GM19395 (cell line): ENCODE results near the gene MCM8.
A peak's percentile ranks its signal among the peaks of the same experiment; 100 is the strongest.

Source experiments
- ATAC-seq: cut with Tn5 transposase; IDR thresholded peaks from one replicate; pipeline ENCODE4 v1.9.1; 2021; ENCODE audit warnings: mild to moderate bottlenecking, moderate library complexity; ENCODE audit not compliant: unreplicated experiment

MCM8 gene

GRCh38 chr20:5950271-5951031 lies at the start of gene MCM8, which contains the start of gene TRMT6:
Gene MCM8 (plus strand): TSS chr20:5950652. CDS start chr20:5952016, 1,364 bp downstream.
Gene TRMT6 (minus strand): TSS chr20:5950533. CDS start chr20:5950405, 128 bp downstream.
- peak; percentile 98 for ATAC-seq

DNA sequence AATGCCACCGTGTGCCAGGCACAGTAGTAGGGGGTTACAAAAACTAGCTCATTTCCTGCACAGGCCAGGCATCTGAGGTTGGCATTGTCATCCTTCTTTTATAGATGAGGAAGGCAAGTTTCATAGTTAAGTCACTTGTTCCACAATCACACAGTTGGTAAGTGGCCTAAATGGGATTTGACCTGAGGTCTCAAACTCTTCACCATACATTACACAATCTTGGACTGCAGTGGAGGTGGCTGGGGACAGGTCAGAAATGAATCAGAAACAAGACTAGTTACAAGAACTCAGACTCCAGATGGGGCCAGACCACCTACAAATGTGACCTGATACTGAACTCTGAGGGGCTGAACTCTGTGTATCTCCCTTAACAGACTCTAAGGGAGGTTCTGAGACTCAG lies 49.5 kb upstream of the MCM8 start:
- ATAC-seq = no peak

- no peak for ATAC-seq
Measured at GRCh38 chr20:5908981-5909380, 41.5 kb upstream of the MCM8 start.

DNA sequence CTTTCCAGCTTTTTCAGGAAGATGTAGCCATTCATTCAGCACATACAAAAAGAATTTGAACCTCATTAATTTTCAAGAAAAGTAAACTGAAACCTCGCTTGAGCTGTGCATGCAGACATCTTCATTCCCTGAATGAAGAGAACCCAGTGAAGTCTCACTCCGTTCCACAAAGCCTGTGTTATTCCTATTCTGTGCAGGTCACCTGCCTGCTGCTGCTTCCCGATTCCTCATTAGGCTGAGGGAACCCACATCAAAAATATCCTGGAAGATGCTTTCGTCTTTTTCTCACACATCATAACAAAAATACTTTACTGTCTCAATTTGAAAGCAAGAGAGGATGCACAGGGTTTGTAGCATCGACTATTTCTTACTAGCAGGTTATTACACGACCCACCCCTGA lies 40.3 kb upstream of the MCM8 start:
- ATAC-seq = no peak

DNA sequence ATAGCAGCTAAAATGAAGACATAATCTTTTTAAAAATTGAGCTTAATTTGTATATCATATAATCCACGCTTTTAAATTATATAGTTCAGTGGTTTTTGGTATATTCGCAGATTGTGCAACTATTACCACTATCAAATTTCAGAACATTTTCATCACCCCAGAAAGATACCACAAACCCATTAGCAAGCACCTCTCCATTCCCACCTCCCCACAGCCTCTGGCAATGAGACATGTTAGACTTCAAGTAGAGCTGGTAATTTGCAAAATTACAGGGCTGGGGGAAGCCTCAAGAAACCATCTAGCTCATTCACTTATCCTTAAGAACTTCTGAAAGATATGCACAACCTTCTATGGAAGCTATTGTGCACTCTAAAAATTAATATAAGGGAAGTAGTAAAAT lies 37.3 kb upstream of the MCM8 start:
- ATAC-seq = no peak

- ATAC-seq = no peak
Measured at GRCh38 chr20:5914859-5915258, 35.6 kb upstream of the MCM8 start.

DNA sequence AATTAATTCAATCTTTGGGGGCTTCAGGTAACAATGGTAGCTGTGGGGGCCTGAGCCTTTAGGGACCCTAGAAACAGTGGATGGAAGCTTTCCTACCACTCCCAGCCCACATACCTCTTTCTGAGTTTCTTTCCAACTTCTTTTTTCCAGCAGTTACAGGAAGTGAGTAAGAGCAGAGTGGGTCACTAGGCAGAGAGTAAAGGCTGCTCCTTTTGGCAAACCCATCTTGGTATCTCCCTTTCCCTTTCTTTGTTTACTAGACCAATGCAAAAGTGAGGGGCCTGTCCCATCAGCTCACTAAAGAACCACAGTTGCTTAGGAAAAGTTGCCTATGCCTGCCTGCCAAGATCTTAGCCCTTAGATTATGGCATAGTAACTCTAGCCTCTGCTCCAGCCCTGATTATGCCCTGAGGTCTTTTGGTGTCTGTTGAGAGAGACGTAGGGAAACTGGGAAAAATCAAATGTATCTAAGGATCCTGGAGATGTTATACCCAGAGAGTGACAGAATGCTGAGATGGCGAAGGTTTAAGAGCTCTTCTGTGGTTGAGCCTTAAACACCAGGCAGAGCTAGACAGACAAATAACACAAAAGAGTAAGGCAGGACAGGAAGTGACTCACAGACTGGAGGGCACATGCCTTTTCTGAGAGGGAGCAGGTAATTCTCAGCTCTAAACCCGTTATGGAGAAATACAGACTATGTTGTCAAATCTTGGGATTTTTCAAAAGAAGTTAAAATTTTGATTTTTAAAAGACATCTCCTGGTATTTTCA lies 31.4 kb upstream of the MCM8 start:
- no peak for ATAC-seq

GRCh38 chr20:5919626-5920544 lies 30.6 kb upstream of the MCM8 start:
- ATAC-seq = no peak

DNA sequence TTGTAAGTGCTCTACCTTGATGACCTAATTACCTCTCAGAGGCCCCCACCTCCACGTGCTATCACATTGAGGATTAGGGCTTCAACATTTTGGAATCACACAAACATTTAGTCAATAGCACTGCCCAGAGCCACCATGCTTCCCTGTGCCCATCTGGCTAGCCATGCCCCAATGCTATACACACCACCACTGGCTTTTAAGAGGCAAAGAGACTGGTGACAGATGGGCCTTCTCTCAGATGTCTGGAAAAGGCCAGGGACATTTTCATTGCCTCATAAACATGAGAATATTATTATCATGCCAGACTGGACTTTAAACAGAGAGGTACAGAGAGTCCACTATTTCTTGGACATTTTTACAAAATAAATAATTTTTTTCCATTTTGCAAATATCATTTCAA lies 29.9 kb upstream of the MCM8 start:
- no peak for ATAC-seq

- no peak for ATAC-seq
Measured at GRCh38 chr20:5923493-5923892, 27.0 kb upstream of the MCM8 start.

GRCh38 chr20:5925551-5925950 lies 24.9 kb upstream of the MCM8 start:
- ATAC-seq = no peak

- no peak for ATAC-seq
Measured at GRCh38 chr20:5927749-5928462, 22.5 kb upstream of the MCM8 start.

GRCh38 chr20:5928836-5929715 lies 21.4 kb upstream of the MCM8 start:
- ATAC-seq = no peak

DNA sequence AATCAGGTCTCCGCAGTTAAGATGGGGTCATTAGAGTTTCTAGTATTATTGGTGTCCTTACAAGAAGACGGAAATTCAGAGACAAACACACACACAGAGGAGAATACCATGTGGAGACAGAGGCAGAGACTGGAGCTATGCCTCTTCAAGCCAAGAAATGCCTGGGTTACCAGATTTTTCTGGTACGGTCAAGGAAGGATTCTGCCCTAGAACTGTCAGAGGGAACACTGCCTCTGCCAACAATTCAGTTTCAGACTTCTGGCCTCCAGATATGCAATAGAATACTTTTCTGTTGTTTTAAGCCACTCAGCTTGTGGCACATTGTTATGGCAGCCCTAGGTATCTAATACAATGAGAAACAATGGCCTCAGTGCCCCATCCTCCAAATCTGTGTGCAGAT lies 19.0 kb upstream of the MCM8 start:
- ATAC-seq = no peak

- no peak for ATAC-seq
Measured at GRCh38 chr20:5932796-5933195, 17.7 kb upstream of the MCM8 start.

GRCh38 chr20:5933802-5934436 lies 16.5 kb upstream of the MCM8 start:
- ATAC-seq = peak; percentile 61

GRCh38 chr20:5935384-5935783 lies 15.1 kb upstream of the MCM8 start:
- no peak for ATAC-seq

GRCh38 chr20:5936238-5936637 lies 14.2 kb upstream of the MCM8 start:
- no peak for ATAC-seq

GRCh38 chr20:5938456-5939029 lies 11.9 kb upstream of the MCM8 start:
- no peak for ATAC-seq
